ENCODE results near the gene GFOD2.

GRCh38 chr16:67731753-67732095, 12.6 kb upstream of the GFOD2 start:
- TF ChIP-seq POLR2A (IDR thresholded peaks at IDR 0.05): no peak
- no peak for TF ChIP-seq CTCF (IDR thresholded peaks at IDR 0.05 in 8 of 11, conservative IDR thresholded peaks at IDR 0.05 in 3 of 11)
